GM21825 (cell line): ENCODE results near the gene TMEM214.

Experiments
- ATAC-seq: cut with Tn5 transposase; IDR thresholded peaks from one replicate; pipeline ENCODE4 v1.9.1; 2021; ENCODE audit warnings: mild to moderate bottlenecking, moderate library complexity; ENCODE audit not compliant: unreplicated experiment

TMEM214 gene

GRCh38 chr2:27009716-27010115 is 23.0 kb upstream of the TMEM214 start:
- no peak for ATAC-seq

- ATAC-seq = no peak
Observed at GRCh38 chr2:27010139-27010538, 22.6 kb upstream of the TMEM214 start.

- no peak for ATAC-seq
Observed at GRCh38 chr2:27013738-27014137, 19.0 kb upstream of the TMEM214 start.

- ATAC-seq = no peak
Observed at GRCh38 chr2:27014771-27015433, 17.9 kb upstream of the TMEM214 start.

GRCh38 chr2:27016801-27017325 is 15.9 kb upstream of the TMEM214 start:
- ATAC-seq = no peak

GRCh38 chr2:27018142-27018541 is 14.6 kb upstream of the TMEM214 start:
- no peak for ATAC-seq

GRCh38 chr2:27019459-27019858 is 13.3 kb upstream of the TMEM214 start:
- no peak for ATAC-seq

GRCh38 chr2:27019931-27020855 is 12.6 kb upstream of the TMEM214 start:
- ATAC-seq = no peak

- no peak for ATAC-seq
Observed at GRCh38 chr2:27021253-27022049, 11.3 kb upstream of the TMEM214 start.

GRCh38 chr2:27023740-27024139 is 9.0 kb upstream of the TMEM214 start:
- ATAC-seq = no peak

- no peak for ATAC-seq
Observed at GRCh38 chr2:27024188-27024587, 8.6 kb upstream of the TMEM214 start.

GRCh38 chr2:27024812-27025211 is 8.0 kb upstream of the TMEM214 start:
- no peak for ATAC-seq

- ATAC-seq = no peak
Observed at GRCh38 chr2:27025281-27025800, 7.4 kb upstream of the TMEM214 start.

- no peak for ATAC-seq
Observed at GRCh38 chr2:27025861-27026851, 6.6 kb upstream of the TMEM214 start.

- no peak for ATAC-seq
Observed at GRCh38 chr2:27027211-27027651, 5.5 kb upstream of the TMEM214 start.

GRCh38 chr2:27029051-27029450 is 3.7 kb upstream of the TMEM214 start:
- no peak for ATAC-seq

- ATAC-seq = peak; percentile 8
Observed at GRCh38 chr2:27033253-27033852, 588 bp downstream of the TMEM214 start.

- ATAC-seq = no peak
Observed at GRCh38 chr2:27038012-27038411, 5.2 kb downstream of the TMEM214 start.

GRCh38 chr2:27038631-27039339 is 6.0 kb downstream of the TMEM214 start:
- no peak for ATAC-seq
